HepG2 (cell line): Measurements from ENCODE around the gene CYTH1. TPM values are rescaled to one million over a fixed set of nuclear protein-coding genes. Genes with fewer than 3 reads are reported as not detected.
A peak's percentile ranks its signal among the peaks of the same experiment; 100 is the strongest.

ENCODE experiments used
- ARNTL ChIP-seq: sonication (generic); formaldehyde crosslinking; IDR thresholded peaks from 2 replicates; pipeline ENCODE4 v1.4.0; 2020; ENCODE audit warnings: mild to moderate bottlenecking, missing genetic modification reagents
- EEA1 ChIP-seq: sonication (generic); formaldehyde crosslinking; IDR thresholded peaks from 2 replicates; pipeline ENCODE4 v1.5.1; 2020; ENCODE audit warnings: mild to moderate bottlenecking, missing genetic modification reagents, borderline replicate concordance
- MED1 ChIP-seq: sonication (generic); formaldehyde crosslinking; IDR thresholded peaks from 2 replicates; pipeline ENCODE4 v1.4.0; 2020; ENCODE audit warnings: missing genetic modification reagents
- PRDM4 ChIP-seq: sonication (generic); formaldehyde crosslinking; IDR thresholded peaks from 2 replicates; pipeline ENCODE4 v1.9.0; 2021; ENCODE audit warnings: missing genetic modification reagents, borderline replicate concordance
- TCF7 ChIP-seq: sonication (generic); IDR thresholded peaks from 2 replicates; pipeline ENCODE4 v1.6.1; 2016; ENCODE audit warnings: antibody characterized with exemption, low read depth
- ZBTB40 ChIP-seq, 2 experiments: fragments of 450-650 bp in 1 of 2; sonication (generic) in 1 of 2; formaldehyde crosslinking in 1 of 2; IDR thresholded peaks; 2 replicates each; pipeline versions ENCODE4 v1.6.1 to v1.8.0; 2016 to 2022; ENCODE audit warnings: antibody characterized with exemption in 1 of 2, mild to moderate bottlenecking in 1 of 2, missing genetic modification reagents in 1 of 2
- ZBTB46 ChIP-seq: sonication (generic); formaldehyde crosslinking; IDR thresholded peaks from 2 replicates; pipeline ENCODE4 v1.4.0; 2020; ENCODE audit warnings: mild to moderate bottlenecking, missing genetic modification reagents, borderline replicate concordance
- ZFP37 ChIP-seq: sonication (generic); formaldehyde crosslinking; IDR thresholded peaks from 2 replicates; pipeline ENCODE4 v1.4.0; 2020; ENCODE audit warnings: missing genetic modification reagents, borderline replicate concordance
- ZNF414 ChIP-seq: sonication (generic); formaldehyde crosslinking; IDR thresholded peaks from 2 replicates; pipeline ENCODE4 v1.5.0; 2020; ENCODE audit warnings: missing genetic modification reagents
- ZNF430 ChIP-seq: sonication (generic); formaldehyde crosslinking; IDR thresholded peaks from 2 replicates; pipeline ENCODE4 v1.9.0; 2021; ENCODE audit warnings: mild to moderate bottlenecking, missing genetic modification reagents
- ZNF549 ChIP-seq: sonication (generic); formaldehyde crosslinking; IDR thresholded peaks from 2 replicates; pipeline ENCODE4 v1.5.0; 2020; ENCODE audit warnings: missing genetic modification reagents
- ZNF615 ChIP-seq: sonication (generic); formaldehyde crosslinking; IDR thresholded peaks from 2 replicates; pipeline ENCODE4 v1.5.0; 2020; ENCODE audit warnings: mild to moderate bottlenecking, missing genetic modification reagents, borderline replicate concordance
- ZNF883 ChIP-seq: sonication (generic); formaldehyde crosslinking; IDR thresholded peaks from 2 replicates; pipeline ENCODE4 v1.5.1; 2020; ENCODE audit warnings: mild to moderate bottlenecking, missing genetic modification reagents; ENCODE audit errors: not compliant biosample characterization
- ZSCAN31 ChIP-seq: sonication (generic); formaldehyde crosslinking; IDR thresholded peaks from 2 replicates; pipeline ENCODE4 v1.5.0; 2020; ENCODE audit warnings: low read depth, mild to moderate bottlenecking, missing genetic modification reagents
- polyA plus RNA-seq, 8 experiments: library from polyadenylated mRNA; depleted of rRNA in 3 of 8; stranded (reverse) in 7 of 8; unstranded in 1 of 8; fragments of >200 nt; fragmentation: Illumina TruSeq in 4 of 8; extraction: Trizol in 4 of 8; gene quantifications; 2 replicates each; pipeline versions ENCODE4 v1.2.1 to v1.2.3, GENCODE V29; 2011 to 2016; ENCODE audit warnings: low read depth in 4 of 8, missing spikeins in 1 of 8, mixed read lengths in 1 of 8; ENCODE audit not compliant: insufficient read depth in 1 of 8
- total RNA-seq, 5 experiments: library from RNA; depleted of rRNA; stranded (reverse); fragments of >200 nt; fragmentation: Illumina TruSeq; extraction: Trizol; gene quantifications; 2 replicates each; pipeline ENCODE4 v1.2.3, GENCODE V29; 2016; ENCODE audit warnings: low read depth in 1 of 5

CYTH1 gene
- total and polyA plus RNA-seq, 2 of the 13 experiments (the other 11 are each of a cell fraction or from before 2014, with no cell fraction given) = 20.1 to 48.9 TPM

GRCh38 chr17:78751447-78752161, 30.5 kb downstream of the CYTH1 start (continued):
- TF ChIP-seq PRDM4 (CRISPR knock-in tag) (no peak), ZNF414 (CRISPR knock-in tag) (no peak), ZNF883 (CRISPR knock-in tag) (no peak), ZSCAN31 (no peak), MED1 (CRISPR knock-in tag) (peak; percentile 57), ZNF549 (CRISPR knock-in tag) (no peak), ZBTB46 (CRISPR knock-in tag) (no peak), ZBTB40 (IDR thresholded peaks at IDR 0.05) (no peak), ZBTB40 (CRISPR knock-in tag; IDR thresholded peaks at IDR 0.05) (no peak), ZNF615 (no peak), EEA1 (CRISPR knock-in tag) (no peak), ZNF430 (CRISPR knock-in tag) (no peak), TCF7 (0 out of 2 replicates have a peak, but pooled peaks have one; percentile 6), ARNTL (CRISPR knock-in tag) (no peak; the same call in 1 of the 2 replicates), ZFP37 (CRISPR knock-in tag) (no peak)
